ENCODE results near the gene TNS3. TPM values are rescaled to one million over a fixed set of nuclear protein-coding genes. Genes with fewer than 3 reads are reported as not detected.

The TNS3 gene
- total and polyA plus RNA-seq, 2 of the 13 experiments (the other 11 are each of a cell fraction or from before 2014, with no cell fraction given): 52.9 to 55.7 TPM

DNA sequence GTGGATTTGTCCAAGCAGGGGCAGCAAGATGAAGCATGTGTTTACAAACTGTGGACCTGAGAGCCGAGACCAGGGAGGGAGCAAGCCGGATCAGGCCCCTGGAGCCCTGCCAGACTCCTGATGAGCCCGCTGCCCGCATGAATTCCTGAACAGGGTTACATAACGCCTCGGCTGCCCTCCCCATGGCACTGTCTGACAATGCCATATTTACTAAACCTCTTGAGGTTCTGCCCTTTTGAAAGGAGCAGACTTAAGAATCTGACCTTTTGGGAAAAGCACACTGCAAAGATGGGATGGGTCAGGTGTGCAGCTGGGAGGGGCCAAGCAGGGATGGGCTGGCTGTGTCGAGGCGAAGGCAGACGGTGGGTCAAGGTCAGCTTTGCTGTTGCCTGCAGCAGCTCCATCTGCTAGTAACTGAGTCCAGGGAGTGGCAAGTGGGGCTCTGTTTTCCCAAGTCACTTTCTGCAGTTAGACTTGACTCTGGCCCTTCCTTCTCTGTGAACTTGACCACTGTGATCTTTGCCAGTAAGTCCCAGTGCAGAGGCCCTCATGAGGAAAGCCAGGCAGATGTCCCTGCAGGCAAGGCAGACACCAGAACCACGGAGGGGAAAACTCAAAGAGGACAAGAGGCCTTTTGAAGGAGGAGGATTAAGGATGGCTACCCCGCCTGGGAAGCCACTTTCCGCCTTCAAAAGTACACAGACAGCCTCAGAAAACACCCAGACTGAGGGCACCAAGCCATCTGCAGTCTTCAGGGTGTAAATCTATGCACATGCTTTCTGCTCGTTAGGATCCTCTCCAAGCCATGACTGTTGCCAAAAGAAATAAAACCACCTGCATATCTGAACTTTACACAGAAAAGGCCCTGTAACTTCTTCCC lies 175.8 kb downstream of the TNS3 start (continued):
- TF ChIP-seq, protein P1, sequence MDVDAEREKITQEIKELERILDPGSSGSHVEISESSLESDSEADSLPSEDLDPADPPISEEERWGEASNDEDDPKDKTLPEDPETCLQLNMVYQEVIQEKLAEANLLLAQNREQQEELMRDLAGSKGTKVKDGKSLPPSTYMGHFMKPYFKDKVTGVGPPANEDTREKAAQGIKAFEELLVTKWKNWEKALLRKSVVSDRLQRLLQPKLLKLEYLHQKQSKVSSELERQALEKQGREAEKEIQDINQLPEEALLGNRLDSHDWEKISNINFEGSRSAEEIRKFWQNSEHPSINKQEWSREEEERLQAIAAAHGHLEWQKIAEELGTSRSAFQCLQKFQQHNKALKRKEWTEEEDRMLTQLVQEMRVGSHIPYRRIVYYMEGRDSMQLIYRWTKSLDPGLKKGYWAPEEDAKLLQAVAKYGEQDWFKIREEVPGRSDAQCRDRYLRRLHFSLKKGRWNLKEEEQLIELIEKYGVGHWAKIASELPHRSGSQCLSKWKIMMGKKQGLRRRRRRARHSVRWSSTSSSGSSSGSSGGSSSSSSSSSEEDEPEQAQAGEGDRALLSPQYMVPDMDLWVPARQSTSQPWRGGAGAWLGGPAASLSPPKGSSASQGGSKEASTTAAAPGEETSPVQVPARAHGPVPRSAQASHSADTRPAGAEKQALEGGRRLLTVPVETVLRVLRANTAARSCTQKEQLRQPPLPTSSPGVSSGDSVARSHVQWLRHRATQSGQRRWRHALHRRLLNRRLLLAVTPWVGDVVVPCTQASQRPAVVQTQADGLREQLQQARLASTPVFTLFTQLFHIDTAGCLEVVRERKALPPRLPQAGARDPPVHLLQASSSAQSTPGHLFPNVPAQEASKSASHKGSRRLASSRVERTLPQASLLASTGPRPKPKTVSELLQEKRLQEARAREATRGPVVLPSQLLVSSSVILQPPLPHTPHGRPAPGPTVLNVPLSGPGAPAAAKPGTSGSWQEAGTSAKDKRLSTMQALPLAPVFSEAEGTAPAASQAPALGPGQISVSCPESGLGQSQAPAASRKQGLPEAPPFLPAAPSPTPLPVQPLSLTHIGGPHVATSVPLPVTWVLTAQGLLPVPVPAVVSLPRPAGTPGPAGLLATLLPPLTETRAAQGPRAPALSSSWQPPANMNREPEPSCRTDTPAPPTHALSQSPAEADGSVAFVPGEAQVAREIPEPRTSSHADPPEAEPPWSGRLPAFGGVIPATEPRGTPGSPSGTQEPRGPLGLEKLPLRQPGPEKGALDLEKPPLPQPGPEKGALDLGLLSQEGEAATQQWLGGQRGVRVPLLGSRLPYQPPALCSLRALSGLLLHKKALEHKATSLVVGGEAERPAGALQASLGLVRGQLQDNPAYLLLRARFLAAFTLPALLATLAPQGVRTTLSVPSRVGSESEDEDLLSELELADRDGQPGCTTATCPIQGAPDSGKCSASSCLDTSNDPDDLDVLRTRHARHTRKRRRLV (CRISPR knock-in tag; IDR thresholded peaks at IDR 0.05): no peak
- no peak for TF ChIP-seq CBX1 (IDR thresholded peaks at IDR 0.05; ENCODE audit: low read depth)
- TF ChIP-seq ESRRA (CRISPR knock-in tag; IDR thresholded peaks at IDR 0.05; ENCODE audit: low read depth): no peak
- TF ChIP-seq FOXK2 (IDR thresholded peaks at IDR 0.05): no peak
- TF ChIP-seq, protein P2, sequence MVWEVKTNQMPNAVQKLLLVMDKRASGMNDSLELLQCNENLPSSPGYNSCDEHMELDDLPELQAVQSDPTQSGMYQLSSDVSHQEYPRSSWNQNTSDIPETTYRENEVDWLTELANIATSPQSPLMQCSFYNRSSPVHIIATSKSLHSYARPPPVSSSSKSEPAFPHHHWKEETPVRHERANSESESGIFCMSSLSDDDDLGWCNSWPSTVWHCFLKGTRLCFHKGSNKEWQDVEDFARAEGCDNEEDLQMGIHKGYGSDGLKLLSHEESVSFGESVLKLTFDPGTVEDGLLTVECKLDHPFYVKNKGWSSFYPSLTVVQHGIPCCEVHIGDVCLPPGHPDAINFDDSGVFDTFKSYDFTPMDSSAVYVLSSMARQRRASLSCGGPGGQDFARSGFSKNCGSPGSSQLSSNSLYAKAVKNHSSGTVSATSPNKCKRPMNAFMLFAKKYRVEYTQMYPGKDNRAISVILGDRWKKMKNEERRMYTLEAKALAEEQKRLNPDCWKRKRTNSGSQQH (CRISPR knock-in tag; IDR thresholded peaks at IDR 0.05; ENCODE audit: low read depth): no peak
- TF ChIP-seq ZNF672 (CRISPR knock-in tag; IDR thresholded peaks at IDR 0.05): no peak
- peak; percentile 22 for TF ChIP-seq XRCC5 (optimal IDR thresholded peaks at IDR 0.05; ENCODE audit: low read length)
- TF ChIP-seq IKZF4 (CRISPR knock-in tag; IDR thresholded peaks at IDR 0.05; ENCODE audit: borderline replicate concordance, low read depth, not compliant biosample characterization): no peak
- 0 out of 2 replicates have a peak, but pooled peaks have one; percentile 11 for TF ChIP-seq SAP130 (CRISPR knock-in tag; IDR thresholded peaks at IDR 0.05; ENCODE audit: low read depth)
- TF ChIP-seq CHCHD3 (CRISPR knock-in tag; IDR thresholded peaks at IDR 0.05): no peak
- peak; percentile 87 for TF ChIP-seq RARA (CRISPR knock-in tag; IDR thresholded peaks at IDR 0.05)

Data from HepG2 (cell line).